Nucleus accumbens (tissue), 56 donors: Measurements from ENCODE around the gene CDH11.

Experiments
- DNase-seq, 56 donors: peaks; one replicate each; lab custom pipeline; 2025; lab: John Stamatoyannopoulos, UW

The CDH11 gene

DNA sequence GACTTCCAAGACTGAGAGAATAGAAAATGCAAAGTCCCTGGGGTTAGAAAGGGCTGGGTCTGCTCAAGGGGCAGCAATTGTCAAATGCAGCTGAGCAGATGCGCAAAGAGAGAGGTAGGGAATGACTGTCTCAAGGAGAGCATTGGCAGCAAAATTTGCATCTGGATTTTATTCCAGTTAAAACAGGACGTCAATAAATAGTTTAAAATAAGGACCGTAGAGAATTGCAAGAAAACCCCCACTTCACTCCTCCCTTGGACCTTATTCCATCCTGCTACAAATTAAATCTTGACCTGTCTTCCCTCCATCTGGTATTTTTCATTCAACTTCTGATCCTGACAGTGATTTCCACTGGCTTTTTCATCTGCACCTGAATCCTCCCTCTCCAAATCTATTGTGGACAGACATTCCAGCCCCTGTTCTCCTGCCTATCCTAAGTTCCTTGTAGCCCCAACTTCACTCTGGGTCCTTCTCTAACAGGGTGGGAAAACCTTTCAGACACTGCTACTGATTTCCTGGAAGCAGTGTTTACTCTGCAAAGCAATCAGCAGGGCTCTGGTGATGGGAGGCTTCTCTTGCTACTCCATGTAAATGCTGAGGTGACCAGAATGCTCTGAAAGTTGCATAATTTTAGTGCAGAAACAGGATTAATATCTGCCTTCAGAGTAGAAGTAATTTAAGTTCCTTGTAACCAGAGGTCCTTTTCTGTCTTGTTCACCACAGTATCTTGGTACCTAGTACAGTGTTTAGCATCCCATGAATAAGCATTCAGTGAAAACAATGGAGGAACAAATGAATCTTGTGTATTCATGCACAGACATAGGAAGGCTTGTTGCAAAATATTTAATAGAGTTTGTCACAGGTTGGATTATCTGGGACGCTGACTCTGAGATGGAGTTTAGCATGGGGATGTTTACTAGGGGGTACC lies 79.2 kb downstream of the CDH11 start:
- DNase-seq: no peak

DNA sequence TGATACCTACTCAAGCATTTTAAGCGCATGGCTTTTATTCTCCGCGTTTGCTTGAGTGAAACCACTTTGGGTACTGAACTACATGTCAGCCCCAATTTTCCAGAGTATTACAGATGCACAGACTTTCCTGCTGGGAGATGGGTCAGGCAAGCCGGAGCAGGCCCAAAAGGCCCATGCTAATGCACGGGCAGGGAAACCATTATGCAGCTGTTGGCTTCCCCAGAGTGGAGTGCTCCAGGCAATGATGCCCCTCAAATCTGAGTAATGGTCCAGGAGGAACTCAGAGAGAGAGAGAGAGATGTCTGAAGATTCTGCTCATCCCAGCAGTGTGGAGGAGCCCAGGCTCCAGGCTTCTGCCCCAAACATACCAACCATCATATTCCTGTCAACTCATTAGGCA lies 80.2 kb downstream of the CDH11 start:
- DNase-seq: no peak

DNA sequence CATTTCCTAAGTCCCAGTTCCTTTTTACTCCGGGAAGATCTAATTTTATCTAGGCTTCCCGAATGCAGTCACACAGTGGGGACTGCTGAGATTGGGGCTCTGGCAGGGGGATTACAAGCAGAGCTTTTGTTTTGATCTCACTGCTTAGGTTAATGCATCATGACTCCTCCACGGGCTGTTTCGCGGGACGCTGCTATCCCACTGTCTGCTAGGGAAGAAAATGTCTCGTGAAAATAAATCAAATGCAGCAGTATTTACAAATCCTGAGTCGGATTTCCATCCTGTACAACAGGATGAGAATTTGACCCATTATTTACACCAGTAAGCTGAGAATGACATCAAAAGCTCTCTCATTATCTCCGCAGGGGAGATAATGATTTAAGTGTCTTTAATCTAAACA lies 83.8 kb downstream of the CDH11 start:
- peak in 2 of 56 donors; percentile 7 to 13 for DNase-seq

DNA sequence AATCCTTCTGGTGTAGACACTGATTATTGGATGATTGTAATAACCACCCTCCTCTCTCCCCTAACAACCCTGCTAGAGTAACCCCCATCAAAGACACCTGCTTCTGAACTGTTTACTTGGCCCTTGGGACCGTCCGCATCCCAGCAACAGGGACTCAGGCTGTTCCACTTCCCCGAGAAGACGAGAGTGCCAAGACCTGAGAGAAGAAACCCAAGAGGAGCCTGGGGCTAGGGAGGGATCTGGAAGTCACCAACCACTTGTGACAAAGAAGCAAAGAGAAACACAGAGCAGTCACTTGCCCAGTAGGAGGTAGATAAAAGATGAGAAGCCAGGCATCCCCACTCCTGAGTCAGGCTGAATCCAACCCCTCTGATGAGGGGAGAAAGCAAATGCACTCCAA lies 84.3 kb downstream of the CDH11 start:
- peak in 3 of 56 donors; percentile 18 to 36 (median 27) for DNase-seq

DNA sequence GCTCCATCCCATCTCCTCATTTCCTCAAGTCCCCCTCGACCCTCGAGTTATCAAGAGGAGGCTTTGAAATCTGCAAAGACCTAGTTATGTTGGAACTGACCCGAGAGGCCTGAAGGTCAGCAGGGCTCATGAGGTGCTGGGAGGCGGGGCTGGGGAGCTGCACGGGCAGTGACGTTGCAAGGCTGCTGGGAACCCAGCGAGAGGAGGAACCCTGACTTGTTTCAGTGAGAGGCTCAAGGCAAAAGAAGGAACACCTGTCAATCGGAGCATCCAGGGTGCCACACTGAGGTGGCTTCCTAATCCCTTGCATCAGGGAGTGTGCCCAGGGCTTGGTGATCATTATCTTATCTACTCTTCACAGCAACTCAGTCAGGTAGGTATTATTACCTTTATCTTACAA lies 86.9 kb downstream of the CDH11 start:
- no peak for DNase-seq

DNA sequence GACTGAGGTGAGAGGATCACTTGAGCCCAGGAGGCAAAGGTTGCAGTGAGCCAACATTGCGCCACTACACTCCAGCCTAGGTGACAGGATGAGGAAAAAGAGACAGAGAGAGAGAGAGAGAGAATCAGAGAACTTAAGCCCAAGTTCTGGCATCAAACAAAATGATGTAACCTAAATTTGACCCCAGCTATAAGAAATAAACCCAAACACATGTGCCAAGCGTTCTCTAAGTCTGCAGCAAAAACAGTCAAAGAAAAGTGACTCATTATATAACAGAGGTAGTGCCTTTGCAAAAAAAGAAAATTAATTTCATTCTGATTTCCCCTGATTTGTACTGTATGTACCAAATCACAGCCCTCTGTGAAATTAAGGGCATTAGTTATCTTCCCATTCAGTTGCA lies 89.5 kb downstream of the CDH11 start:
- DNase-seq: no peak

DNA sequence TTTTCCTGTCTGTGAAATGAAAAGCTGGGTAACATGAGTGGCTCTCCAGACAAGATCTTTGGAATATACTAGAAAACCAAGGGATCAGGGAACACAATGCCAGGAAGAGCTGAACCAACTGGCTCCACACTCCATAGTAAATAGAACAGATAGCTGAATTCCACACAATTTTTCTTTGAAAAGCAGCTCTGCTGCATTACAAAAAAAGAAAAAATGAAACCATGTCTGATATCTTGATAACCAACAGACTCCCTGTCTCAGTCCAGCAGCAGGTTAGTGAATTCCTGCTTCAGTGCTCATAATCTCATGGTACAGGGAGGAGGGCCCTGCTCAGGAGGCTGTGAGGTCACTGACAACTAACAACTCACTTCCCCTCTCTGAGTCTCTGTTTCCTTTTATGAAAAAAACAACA lies 97.1 kb downstream of the CDH11 start:
- DNase-seq: no peak

DNA sequence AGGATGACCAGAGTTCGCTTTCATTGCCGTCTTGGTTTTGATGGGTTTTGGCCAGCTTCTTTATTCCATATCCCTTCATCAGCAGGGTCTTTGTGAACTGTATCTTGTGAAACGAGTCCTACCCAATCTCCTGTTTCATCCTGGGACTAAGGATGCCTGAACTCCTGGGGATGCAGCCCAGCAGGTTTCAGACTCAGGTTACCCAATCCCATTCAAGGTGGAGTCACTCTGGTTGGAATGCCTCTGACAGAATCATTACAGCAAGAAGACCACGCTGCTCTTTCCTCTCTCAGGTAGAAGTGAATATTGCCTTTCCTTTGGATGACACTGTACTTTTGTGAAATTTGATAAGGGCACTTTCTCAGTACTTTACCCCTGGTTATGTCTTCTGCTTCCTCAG lies 98.1 kb downstream of the CDH11 start:
- no peak for DNase-seq

DNA sequence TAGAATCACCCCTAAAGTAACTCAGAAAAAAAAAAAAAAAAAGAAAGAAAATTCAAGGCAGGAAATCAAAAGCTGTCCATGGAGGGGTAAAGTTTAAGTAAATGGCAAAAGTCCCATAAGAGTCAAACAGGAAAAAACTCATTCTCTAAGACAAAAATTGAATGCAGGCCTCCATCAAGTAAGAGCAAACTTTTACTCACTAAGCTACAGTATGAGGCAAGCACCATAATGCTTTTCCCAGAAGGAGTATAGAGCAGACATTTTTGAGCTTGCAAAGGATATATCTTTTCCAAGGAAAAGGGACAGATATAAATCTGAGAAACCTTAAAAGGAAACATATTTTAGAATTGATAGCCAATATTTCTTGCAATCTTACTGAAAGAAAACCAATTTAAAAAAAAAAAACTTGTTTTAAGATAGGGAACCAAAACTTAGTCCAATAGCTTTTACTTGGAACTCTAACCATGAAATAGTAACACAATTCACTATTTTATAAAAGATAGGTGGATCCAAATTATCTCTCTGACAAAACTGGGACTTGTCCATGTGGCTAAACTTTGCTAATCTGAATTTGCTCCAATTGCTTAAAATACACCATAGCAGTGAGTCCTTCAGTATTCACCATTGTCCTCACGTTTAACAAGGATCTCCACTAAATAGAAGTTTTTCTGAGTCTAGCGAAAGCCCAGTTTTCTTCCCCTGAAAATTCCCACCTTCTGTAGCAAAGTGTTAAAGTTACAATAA lies 99.8 kb downstream of the CDH11 start:
- no peak for DNase-seq

DNA sequence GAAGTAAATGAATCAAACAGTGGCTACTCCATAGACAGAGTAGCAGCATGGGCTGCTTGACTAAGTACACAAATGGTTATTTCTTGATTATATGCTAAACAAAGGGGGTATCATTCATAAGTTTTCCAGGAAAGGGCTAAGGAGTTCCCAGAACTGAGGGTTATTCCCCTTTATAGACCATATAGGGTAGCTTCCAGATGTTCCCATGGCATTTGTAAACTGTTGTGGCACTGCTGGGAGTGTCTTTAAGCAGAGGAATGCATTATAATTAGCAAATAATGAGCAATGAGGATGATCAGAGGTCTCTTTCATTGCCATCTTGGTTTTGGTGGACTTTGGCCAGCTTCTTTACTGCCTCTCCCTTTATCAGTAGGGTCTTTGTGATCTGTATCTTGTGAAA lies 105.1 kb downstream of the CDH11 start:
- no peak for DNase-seq

DNA sequence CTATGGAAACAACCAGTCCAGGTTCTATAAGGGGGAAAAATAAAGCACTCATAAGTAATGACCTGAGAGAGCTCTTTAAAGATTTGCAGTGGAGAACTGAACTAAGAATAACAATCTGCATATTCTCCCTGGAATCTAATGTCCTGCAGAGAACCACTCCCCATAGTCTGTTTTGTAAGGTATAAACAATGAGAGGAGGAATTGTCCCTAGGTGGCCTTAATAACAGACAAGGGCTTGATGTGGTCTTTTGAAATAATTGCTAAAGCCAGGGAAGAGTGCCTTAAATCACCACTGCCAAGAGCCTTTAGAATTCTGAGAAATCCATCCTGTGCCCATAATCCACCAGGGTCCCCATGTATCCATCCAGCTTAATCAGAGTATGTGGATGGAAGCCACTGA lies 106.3 kb downstream of the CDH11 start:
- no peak for DNase-seq

DNA sequence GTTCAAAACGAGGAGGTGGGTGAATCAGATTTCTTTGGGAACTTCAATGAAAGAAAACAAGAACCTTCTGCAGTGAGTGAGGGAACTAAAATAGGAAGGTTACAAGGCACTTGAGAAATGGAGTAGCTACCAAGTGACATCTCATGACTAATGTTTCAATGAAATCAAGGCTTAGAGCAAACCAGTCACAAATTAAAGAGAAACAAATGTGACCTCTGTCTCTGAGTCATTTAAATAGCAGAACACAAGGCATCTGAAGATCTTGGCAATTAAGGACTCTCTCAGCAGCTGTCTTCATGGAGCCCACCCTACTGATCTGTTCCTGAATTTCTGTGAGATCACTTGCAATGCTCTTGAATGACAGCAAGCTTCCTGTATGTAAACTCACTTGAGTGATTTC lies 109.5 kb downstream of the CDH11 start:
- DNase-seq: no peak

DNA sequence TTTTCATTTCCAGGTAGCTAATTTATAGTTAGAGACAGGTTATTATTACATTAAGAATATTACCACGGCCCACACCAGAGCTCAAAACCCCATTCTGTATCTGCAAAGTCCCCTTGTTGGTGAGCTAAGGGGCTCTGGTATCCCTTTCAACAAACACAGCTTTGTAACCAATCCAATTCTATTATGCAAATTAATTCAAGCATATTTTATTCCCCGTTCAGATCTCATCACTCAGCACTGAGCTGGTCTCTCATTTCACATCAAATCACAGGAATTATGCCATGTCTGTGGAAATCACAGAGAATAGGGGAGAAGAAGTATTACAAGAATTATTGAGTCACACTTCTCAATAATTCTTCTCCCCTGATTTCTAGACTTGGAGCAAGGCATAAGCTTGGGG lies 111.7 kb downstream of the CDH11 start:
- peak in 3 of 56 donors; percentile 10 to 26 (median 18) for DNase-seq

DNA sequence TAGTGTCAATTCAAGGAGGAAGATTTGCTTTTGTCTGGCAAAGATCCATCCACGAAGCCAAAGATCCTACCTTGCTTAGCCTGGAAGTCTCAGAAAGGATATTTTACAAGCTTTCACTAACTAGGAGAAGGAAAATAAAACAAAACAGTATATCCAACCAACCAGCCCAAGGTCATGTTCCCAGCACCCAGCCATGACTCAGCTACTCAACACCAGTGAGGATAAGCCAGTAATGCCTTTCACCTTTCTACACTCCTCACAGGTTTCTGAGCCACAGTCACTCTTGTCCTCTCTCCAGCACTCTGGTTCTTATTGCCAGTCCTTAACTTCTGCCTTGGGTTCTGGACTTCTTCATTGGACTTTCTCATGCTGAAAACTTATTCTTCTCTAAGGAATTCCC lies 116.2 kb downstream of the CDH11 start:
- DNase-seq: no peak

DNA sequence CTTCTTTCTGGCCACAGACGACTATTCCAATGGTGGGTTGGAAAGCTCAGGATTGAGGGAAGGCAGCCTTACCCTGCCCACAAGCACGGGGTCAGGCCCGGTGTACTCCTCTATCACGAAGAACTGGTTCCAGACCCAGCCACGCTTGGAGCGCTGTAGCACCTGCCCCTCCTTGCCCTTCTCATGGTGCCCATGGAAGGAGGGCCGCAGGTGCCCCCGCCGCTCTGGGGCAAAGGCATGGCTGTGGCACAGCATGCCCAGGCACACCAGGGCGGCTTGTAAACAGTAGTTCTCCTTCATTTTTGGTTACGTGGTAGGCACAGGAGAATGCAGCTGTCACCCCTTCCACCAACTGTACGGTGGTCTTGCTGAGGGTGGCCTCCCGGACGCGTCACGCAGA lies 117.3 kb downstream of the CDH11 start:
- no peak for DNase-seq

DNA sequence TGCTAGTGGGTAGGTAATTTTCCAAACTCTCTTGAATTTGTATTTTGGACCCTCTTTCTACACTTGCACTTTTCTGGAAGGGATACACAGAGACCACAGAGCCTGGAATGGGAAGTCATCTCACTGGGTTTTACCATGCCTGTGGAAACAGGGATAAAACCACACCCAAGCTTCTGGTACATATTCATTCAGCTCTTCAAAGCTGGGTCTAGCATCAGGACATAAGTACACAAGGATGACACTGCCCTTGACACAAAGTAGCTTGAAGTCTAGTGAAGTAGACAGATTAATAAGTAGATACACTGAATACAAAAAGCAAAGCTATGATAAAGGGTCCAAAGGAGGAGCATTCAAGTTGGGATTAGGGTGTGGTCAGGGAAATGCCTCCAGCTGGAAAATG lies 118.2 kb downstream of the CDH11 start:
- DNase-seq: no peak

DNA sequence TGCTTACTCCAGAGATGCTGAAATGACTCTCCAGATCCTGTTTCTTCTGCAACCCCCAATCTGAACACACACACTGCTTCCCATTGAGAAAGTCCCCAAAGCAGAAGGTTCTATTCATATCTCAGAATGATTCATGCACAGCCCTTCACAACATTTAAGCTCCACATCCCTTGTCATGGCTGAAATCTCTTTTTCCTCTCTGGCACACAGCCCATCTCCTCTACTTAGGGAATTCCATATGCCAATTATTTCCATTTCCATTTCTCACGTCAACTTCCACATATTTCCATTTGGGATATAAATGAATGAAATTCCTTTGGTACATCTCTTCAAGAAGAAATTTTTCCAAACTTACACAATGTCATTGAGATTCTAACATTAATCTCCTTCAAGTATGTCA lies 119.6 kb downstream of the CDH11 start:
- DNase-seq: no peak

DNA sequence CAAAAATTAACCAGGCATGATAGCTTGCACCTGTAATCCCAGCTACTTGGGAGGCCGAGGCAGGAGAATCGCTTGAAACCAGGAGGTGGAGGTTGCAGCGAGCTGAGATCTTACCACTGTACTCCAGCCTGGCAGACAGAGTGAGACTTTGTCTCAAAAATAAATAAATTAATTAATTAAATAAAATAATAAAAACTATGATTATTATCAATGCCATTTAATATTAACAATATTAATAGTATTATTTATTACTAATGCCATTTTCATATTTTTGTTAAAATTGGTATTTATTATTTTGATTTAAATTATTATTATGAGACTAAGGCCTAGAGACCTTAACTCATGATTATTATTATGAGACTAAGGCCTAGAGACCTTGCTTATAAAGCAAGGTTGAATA lies 121.2 kb downstream of the CDH11 start:
- DNase-seq: no peak

DNA sequence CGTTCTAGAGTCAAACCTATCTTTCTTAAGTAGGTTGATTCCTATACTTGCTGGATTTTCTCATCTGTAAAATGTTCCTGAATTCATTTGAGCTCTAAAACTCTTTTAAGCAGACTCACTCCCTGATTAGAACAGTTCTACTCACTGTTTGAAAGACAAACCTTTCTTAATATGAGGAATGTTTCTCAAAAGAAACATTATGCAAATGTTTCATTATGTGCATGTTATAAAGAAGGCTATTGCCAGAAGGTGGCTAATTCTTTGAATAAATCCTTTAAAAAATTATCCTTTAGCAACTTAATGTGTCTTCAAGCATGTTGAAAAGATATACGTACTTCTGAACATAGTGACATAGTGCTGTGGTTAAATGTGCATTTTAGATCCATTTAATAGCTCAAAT lies 124.1 kb downstream of the CDH11 start:
- DNase-seq: no peak

DNA sequence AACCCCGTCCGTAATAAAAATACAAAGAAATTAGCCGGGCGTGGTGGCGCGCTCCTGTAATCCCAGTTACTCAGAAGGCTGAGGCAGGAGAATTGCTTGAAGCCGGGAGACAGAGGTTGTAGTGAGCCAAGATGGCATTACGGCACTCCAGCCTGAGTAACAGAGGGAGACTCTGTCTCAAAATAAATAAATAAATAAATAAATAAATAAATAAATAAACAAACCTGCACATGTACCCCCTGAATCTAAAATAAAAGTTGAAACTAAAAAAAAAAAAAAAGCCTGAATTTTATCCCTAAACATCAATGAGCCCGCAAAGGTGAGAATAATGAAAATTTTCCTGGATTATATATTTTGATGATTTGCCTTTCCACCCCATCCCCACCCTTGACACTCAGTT lies 124.7 kb downstream of the CDH11 start:
- DNase-seq: no peak

DNA sequence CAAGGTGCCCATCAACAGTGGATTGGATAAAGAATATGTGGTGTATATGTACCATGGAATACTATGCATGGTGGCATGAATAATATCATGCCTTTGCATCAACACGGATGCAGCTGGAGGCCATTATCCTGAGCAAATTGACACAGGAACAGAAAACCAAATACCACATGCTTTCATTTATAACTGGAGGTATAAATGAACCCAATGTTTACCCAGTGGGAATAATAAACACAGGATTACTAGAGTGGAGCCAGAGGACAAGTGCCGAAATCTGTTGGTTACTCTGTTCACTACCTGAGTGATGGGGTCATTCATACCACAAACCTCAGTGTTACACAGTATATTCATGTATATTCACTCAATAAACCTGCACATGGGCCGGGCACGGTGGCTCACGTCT lies 125.2 kb downstream of the CDH11 start:
- no peak for DNase-seq

DNA sequence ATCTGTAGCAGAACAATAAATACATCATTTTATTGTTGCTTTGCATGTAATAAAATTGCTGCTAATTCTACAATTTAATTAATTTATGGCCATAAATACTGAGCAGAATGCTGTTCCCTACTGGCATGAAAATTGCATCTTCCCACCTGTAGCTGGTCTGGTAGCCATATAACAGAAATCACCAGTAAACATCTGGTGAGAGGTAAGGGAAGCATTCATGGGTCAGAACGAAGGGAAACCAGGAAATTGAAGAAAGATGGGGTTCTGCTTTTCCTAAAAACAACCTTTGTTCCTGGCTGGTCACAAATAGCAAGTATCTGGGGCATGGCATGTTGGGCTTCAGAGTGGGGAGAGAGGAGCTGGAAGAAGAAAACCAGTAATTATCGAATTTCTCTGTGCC lies 128.4 kb downstream of the CDH11 start:
- DNase-seq: no peak
